ENCODE data around the gene PPFIBP1. TPM values are rescaled to one million over a fixed set of nuclear protein-coding genes. Genes with fewer than 3 reads are reported as not detected.
"Not testable (repeated sequence)": the region's sequence is repeated elsewhere in the genome, so short reads cannot be mapped to it uniquely, and the experiment has no call there.

PPFIBP1 gene
- polyA plus RNA-seq, 1 donor, result 137 TPM

DNA sequence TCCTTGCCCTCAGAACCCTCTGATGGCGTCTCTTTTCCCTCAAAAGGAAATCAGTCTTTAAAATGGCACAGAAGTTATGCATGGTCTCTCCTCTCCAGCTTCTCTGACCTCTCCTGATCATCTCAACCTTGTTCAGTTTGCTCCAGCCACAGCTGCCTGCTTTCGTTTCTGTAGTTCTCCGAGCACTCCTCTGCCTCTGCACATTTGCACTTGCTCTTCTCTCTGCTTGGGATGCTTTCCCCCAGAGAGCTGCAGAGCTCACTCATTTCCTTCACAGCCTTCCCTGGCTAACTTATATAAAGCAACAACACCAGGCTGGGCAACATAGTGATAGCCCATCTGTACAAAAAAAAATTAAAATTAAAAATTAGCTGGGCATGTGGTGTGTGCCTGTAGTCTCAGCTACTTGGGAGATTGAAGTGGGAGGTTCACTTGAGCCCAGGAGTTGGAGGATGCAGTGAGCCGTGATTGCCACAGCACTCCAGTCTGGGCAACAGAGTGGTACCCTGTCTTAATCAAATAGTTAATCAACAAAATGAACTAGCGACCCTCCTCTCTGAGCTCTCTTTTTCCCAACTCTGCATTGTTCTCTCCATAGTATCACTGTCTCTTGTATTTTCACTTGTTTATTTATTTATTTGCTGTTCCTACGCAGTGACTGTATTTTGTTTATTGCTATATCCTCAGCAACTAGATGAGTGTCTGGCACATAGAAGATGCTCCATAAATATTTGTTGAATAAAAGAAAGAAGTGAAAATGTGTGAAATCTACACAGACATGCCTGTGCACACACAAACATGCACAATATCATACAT lies 37.7 kb downstream of the PPFIBP1 start:
- no peak for DNase-seq

DNA sequence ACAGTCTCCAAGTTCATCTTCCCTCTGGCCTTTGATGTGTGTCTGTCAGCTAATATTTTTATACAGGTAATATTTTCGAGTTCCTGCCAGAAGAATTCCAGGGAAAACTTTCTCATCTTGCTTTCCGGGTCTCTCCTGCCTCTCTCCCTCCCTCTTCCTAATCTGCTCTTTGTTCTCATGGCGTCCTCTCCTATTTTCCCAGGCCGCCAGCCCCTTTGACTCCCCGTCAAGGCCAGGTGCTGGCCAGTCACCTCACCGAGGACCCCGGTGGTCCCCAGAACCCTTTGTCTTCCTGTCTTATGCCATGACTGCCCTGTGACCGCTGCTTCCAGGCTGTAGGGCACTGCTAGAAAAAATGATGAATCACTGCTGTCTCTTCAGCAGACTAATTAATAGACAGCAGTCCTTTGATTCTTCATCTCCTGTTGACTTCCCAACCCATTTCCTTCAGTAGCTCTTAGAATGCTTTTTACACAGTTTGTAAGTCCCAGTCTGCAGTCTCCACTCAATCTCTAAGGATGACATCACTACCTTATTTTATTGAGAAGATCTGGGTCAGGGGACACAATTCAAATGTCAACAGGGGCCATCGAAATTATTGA lies 40.7 kb downstream of the PPFIBP1 start:
- DNase-seq, result no peak

DNA sequence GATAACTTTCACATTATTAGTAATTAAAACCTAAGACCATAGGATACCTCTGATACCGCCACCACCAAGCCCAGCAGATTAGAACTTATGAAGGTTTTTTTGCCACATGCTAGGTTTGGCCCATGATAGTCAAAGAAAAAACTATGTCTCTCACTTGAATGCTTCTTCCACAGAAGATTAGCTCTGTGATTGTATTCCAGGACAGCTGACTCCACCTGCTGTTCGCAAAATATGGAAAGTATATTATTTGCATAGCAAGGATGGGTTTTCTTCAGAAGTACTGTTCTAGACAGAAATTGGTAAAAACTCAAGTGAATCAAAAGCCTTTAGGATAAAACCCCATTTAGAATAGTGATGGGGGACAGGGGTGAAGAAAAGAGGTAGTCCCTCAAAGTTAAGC lies 42.2 kb downstream of the PPFIBP1 start:
- DNase-seq, result no peak

DNA sequence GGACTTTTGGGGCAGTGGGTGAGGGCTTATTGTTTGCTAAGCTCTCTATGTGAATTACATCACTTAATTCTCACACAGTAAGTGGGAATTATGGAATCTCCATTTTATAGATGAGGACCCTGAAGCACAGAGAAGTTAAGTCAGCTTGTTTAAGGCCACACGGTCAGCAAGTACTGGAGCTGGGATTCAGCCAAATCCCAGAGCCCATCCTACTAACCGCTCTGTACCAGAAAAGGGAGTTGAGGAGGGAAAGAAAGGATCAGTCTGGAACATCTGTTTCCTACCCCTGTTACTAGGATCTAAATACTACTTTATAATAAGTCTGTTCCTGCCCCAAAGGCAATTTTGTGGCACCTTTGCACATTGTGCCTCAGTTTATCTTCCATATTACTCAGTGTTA lies 42.6 kb downstream of the PPFIBP1 start:
- no peak for DNase-seq

DNA sequence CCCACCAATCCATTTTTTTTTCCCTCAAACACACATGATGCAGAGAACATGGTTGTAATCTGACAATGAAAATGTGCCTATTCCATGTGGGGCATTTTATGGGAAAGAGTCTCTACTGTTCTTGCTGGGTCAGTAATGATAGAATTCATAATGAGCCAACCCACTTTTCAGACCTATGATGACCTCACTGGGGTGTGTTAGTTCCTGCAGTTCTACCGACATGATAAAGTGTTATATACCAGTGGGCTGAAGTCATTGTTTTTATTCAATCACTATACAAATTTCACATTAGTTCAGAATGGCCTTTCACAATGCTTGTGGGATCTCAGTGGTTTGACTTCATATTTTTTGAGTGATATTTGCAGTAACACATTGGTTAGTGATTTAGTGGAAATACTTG lies 47.5 kb downstream of the PPFIBP1 start:
- DNase-seq, result no peak

DNA sequence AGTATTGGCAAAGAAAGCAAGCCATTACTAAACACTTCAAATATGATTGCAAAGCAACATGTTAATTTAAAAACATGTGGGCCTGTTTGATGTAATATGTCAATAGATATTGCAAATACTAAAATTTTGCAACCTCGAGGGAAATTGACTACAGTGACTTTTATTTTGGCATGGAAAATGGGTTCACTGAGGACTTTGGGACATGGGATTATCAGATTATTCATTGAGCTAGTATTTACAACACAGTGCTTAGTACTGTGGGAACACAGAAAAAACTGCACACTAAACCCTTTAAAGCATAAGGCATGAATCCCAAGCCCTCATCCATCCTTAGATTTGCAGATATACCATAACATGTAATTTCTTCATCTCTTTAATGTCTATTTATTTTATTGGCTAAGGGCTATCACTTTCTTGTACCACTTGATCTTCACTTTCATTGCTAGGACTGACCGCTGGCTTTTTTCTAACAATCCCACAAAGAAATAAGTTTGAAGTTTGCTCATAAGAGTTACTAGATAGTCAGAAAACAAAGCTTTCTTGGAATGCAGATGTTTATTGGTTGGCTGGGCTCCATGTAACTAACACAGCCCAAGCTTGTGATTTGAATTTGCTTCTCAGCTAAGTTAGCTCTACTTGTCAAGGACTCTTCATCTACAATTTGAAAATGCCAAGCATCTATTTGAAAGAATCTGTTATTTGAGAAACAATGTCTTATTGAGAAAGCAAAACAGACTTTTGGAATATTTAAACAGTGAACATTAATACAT lies 48.7 kb downstream of the PPFIBP1 start:
- DNase-seq, result no peak

DNA sequence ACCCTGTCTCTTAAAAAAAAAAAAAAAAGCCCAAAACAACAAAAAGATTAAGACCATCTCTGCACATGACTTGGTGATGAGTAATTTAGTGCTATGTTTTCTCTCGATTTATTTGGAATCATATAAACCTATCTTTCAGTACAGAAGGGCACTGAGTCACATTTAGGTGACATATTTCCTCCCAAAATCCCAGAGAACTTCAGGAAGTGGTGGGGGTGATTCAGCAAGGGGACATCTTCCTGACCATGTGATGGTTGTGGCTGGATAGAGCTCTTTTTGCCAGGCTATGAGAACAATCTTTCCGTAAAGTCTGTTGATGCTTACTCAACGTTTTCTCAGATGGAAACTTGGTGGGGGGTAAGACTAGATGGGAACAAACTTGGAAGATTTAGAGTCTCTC lies 50.0 kb downstream of the PPFIBP1 start:
- DNase-seq, result no peak

DNA sequence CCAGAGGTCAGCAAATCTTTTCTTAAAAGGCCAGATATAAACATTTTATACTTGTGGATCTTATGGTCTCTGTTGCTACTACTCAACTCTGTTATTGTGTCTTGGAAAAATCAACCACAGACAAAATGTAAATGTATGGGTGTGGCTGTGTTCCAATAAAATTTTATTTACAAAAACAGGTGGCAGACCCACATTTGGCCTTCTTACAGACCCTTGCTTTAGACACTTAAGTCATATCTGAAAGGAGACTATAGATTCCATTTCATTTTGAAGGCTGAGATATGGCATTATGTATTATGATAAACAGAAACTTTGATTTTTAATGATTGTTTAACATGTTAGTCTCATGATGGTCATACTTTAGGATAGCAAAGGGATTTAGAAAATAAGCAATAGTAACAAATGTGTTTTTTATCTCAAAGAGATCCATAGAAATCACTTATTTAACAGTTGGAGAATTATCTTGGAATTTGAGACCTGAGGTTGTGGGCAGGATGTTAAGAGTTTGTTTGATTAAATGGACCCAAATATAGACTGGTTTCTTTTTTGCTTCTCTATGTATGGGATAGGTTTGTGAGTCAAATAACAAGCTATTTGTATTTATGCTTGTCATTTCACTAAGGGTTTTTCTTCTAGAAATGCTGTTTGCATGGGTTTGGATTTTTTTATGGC lies 51.2 kb downstream of the PPFIBP1 start:
- DNase-seq, result no peak

DNA sequence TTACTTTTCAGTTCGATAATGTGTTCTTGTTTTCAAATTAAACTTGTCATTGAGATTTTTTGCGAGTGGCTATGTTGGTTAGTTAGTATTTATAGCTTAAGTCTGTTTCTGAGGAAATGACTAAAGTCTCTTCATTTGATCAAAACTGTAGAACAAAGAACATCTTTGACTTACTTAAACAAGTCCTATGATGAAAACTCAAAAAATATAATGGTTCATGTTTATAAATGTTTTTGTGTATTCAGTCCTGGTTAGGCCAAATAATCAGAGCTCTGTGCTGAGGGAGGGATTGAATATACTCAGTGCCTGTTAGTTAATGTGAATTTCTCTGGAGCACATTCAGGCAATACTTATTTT lies 51.7 kb downstream of the PPFIBP1 start:
- no peak for DNase-seq

DNA sequence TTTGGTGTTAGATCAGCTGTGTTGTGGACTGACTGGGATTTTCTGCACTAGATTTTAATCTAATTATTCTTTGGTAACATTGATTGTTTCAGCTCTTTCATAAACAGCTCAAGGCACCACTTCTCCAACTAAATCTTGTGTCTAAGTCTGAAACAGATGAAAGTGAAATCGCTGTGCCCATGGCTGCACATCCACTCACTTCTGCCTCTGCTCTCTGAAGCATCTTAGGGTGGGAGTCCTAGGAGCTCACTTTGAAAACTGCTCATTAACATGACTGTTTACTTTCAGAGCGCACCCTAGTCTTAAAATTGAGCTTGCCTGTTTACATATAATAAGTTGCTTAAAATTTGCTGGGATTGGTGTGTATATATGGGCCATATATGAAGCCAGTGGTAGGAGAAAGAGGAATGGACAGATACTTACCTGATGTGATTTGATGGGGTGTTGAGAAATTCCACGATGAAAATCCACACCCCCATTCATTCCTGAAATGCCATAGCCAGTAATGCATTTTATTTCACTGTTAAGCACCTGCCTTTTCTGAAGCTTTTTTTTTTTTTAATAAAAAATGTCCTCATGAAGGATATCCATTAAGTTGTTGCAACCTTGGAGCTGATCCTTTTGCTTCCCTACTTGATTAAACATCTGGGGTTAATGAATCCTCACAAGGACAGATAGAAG lies 52.8 kb downstream of the PPFIBP1 start:
- DNase-seq, result no peak

DNA sequence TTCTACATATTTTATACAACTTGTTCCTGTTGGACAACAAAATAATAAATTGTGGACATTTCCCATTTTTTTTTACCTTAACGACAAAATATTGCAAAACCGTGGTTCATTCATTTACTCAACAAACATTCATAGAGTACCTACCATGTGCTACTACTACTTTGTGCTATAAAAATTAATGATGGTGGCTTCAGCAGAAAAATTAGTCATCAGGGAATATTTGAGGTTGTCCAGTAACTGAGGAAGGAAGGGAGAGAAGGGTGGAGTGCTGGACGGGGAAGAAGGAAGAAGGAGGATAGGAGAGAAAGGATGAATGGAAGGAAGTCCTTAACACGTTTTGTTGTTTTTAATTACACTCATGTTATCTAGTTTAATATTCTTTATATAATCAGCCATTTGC lies 53.7 kb downstream of the PPFIBP1 start:
- no peak for DNase-seq

DNA sequence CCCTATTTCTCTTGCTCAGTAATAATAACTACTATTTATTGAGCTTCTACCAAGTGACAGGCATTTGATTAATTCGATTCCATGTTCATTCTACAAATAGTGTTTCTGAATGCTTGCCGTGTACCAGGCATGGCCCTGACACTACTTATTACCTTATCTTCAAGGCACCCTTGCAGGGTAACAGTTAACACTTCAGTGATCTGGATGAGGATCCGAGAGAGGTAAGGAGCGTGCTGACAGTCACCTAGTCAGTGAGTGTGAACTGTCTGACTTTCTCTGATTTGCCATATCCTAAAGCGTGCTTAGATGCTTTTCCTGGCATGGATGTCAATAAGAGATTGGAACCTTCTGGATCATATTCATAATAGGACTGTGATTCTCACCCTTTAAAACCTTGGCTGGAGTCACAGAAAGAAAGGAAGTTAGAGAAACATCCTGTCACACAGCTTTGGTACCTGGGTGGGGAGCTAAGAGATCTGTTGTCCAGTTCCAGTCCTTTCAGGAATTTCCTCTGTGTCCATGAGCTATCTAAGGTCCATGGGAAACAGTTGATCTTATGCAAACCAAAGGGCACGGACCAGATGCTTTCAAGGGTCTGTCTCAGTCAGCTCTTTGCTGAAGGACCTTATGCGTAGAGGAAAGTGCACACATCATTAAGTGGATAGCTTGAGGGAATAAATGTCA lies 54.8 kb downstream of the PPFIBP1 start:
- no peak for DNase-seq

DNA sequence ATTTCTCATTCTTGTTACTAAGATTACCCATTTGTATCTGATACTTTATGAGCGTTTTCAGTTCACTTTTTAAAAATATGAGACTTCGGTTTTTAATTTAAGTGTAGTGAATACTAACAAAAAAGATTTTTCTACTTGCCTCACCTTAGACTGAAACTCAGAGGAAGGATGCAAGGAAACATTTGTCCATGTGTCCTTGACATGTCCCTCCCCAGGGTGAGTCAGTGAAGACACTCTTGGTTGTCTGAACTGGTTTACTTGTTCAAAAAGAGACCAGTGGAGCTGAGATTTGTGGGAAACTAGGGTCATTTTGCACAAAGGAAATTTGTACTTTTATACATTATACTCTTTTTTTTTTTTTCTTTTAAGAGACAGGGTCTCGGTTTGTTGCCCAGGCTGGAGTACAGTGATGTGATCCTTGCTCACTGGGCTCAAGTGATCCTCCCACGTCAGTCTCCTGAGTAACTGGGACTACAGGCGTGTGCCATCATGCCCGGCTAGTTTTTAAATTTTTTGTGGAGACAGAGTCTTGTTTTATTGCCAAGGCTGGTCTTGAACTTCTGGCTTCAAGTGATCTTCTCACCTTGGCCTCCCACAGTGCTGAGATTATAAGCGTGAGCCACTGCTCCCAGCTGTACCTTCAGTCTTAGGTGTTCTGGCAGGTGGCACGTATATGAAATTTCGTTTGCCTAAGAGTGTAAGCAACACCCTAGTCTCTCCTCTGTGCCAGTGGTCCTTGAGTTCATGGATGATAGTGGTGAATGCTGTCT lies 56.7 kb downstream of the PPFIBP1 start:
- no peak for DNase-seq

DNA sequence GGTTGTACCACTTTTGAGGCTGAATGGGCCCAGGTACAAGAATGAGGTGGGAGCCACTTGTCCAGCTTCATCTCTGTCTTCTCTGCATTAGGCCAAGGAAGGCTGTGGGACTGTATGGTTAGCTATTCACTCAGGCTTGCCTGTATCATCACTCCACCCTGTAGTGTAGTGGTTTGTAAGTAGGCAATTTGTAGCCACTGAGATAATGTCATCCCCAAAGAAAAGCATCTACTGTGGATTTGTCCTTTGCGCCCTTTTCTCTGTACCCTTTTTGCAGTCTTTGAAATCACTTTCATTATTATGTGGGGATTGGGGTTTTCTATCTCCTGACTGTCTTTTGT lies 57.3 kb downstream of the PPFIBP1 start:
- not testable (repeated sequence) for DNase-seq

DNA sequence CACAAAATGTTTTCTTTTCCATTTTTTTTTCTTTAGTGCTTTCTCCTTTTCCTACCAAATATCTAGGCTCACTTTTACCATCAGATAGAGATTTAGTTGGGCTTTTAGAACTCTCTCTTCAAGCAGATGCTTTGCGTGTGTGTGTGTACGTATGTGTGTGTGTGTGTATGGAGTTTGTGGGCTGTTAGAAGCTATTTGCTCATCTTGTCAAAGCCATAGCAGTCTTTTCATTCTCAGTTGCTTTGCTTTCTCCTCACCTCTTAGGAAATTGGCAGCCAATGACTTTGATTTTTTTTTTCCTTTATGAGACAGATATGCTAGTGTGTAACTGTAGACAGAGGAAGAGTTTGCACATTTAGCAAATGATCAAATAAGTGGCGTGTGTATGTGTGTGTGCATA lies 57.8 kb downstream of the PPFIBP1 start:
- not testable (repeated sequence) for DNase-seq

DNA sequence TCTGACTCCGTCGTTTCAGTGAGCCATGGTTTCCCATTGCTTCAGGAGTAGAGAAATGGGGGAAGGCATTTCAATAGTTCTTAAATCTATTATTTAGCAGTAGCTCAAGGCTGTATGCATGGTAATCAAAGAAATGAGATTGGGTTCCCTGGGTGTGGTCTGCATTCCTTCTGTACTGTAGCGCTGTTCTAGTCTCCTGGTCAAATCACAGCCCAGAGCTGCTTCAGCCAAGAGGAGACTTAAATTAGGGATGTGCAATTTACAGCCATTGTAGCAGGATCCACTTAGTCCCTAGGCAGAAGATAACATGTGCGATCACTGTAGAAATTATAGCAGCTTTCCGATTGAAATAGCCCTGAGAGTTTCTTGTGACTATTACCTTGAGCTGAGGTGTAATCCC lies 58.4 kb downstream of the PPFIBP1 start:
- DNase-seq, result not testable (repeated sequence)

DNA sequence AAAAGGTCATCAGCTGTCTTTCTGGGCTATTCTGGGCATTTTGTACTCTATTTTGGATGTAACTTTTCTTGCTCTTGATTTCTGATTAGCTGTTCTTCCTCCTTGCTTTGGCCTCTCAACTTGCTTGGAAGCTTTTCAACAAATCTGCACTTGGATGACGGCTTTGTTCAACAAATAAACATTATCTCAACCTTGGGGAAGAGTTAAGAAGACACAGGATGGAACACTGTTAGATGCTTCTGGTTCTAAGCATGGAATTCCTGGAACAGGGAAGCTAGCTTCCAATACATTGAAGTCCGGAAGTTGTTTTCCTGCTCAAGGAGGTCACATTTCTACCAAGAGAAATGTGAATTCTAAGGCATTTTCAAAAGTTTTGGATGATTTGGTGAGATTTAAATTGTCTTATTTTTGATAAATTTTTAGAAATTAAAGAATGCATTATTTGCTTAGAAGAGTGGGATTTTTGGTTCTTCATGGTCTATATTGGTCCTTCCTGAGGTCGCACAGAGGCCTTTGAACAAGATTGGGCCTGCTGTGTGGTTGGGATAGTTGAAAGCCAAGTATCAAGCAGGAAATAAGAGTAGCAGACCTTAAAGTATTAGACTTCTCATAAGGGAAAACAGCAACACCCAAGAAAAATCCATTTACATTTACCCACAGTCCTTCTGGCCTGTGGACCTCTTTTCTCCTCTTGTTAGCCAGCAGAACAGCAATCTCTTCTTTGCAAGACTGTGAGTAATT lies 59.2 kb downstream of the PPFIBP1 start:
- no peak for DNase-seq

DNA sequence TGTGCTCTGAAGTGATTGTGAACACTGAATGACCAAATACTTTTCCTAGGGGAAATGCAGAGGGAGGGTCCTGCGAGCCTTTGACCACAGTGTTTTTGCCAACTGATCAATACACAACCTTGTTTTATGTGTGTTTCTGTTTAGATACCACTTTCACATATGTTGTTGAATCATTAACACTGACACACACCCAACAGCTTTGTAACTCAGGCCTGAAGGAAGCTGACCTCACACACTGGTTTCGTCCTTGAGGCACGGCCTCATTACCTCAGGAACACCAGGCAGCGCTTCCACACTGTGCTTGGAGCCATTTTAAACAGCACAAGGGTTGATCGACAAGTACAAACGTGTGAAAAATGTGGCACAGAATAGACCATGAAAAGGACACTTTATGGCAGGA lies 60.0 kb downstream of the PPFIBP1 start:
- DNase-seq, result no peak

DNA sequence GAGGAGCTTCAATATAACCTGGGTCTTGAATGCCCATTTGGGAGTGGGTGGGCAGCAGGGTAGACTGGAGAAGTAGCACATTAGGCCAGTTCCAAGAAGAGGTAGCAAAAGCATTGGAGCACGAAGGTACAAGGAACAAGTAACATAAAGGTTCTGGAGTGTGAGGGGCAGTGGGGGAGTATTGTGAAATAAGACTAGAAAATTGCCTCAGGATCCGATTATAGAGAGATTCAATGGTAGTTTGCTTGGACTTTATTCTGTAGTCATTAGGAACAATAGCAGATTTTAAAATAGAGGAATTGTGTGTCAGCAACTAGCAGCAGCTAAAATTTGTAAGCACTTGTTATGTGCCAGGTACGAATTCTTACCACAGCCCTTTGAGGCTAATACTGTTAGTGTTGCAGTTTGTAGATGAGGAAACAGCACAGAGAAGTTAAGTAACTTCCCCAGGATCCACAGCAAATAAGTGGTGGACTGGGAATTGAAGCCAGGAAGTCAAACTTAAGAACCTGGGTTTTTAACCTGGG lies 61.8 kb downstream of the PPFIBP1 start:
- no peak for DNase-seq

Measured in left kidney (tissue), 2 donors.